ENCODE results near the gene MCM8.
"Not testable (repeated sequence)": the region's sequence is repeated elsewhere in the genome, so short reads cannot be mapped to it uniquely, and the experiment has no call there.

The MCM8 gene

GRCh38 chr20:6000871-6001270 is 50.4 kb downstream of the MCM8 start:
- DNase-seq (ENCODE audit: low read depth in 2 of 2), result no peak

GRCh38 chr20:6006603-6006949 is 56.1 kb downstream of the MCM8 start:
- no peak for DNase-seq (ENCODE audit: low read depth in 2 of 2)

GRCh38 chr20:6007094-6007528 is 56.7 kb downstream of the MCM8 start:
- no peak for DNase-seq (ENCODE audit: low read depth in 2 of 2)

- DNase-seq (ENCODE audit: low read depth in 2 of 2), result no peak
Measured at GRCh38 chr20:6007529-6008103, 57.2 kb downstream of the MCM8 start.

- DNase-seq (ENCODE audit: low read depth in 2 of 2), result no peak
Measured at GRCh38 chr20:6008254-6008653, 57.8 kb downstream of the MCM8 start.

- no peak for DNase-seq (ENCODE audit: low read depth in 2 of 2)
Measured at GRCh38 chr20:6012179-6012578, 61.7 kb downstream of the MCM8 start.

GRCh38 chr20:6014017-6014416 is 63.6 kb downstream of the MCM8 start:
- no peak for DNase-seq (ENCODE audit: low read depth in 2 of 2)

GRCh38 chr20:6014957-6015356 is 64.5 kb downstream of the MCM8 start:
- DNase-seq (ENCODE audit: low read depth in 2 of 2), result no peak

- no peak for DNase-seq (ENCODE audit: low read depth in 2 of 2)
Measured at GRCh38 chr20:6017467-6017866, 67.0 kb downstream of the MCM8 start.

GRCh38 chr20:6017880-6018279 is 67.4 kb downstream of the MCM8 start:
- DNase-seq (ENCODE audit: low read depth in 2 of 2), result no peak

- no peak for DNase-seq (ENCODE audit: low read depth in 2 of 2)
Measured at GRCh38 chr20:6024768-6025167, 74.3 kb downstream of the MCM8 start.

GRCh38 chr20:6026051-6026450 is 75.6 kb downstream of the MCM8 start:
- no peak for DNase-seq (ENCODE audit: low read depth in 2 of 2)

- no peak for DNase-seq (ENCODE audit: low read depth in 2 of 2)
Measured at GRCh38 chr20:6028818-6029217, 78.4 kb downstream of the MCM8 start.

GRCh38 chr20:6029538-6029937 is 79.1 kb downstream of the MCM8 start:
- DNase-seq (ENCODE audit: low read depth in 2 of 2), result no peak

- no peak for DNase-seq (ENCODE audit: low read depth in 2 of 2)
Measured at GRCh38 chr20:6030453-6031080, 80.1 kb downstream of the MCM8 start.

- DNase-seq (ENCODE audit: low read depth in 2 of 2), result not testable (repeated sequence)
Measured at GRCh38 chr20:6032907-6033306, 82.5 kb downstream of the MCM8 start.

- no peak for DNase-seq (ENCODE audit: low read depth in 2 of 2)
Measured at GRCh38 chr20:6034134-6034969, 83.9 kb downstream of the MCM8 start.

- no peak for DNase-seq (ENCODE audit: low read depth in 2 of 2)
Measured at GRCh38 chr20:6036213-6036612, 85.8 kb downstream of the MCM8 start.

GRCh38 chr20:6037082-6037481 is 86.6 kb downstream of the MCM8 start:
- no peak for DNase-seq (ENCODE audit: low read depth in 2 of 2)

GRCh38 chr20:6038256-6038655 is 87.8 kb downstream of the MCM8 start:
- no peak for DNase-seq (ENCODE audit: low read depth in 2 of 2)

- no peak for DNase-seq (ENCODE audit: low read depth in 2 of 2)
Measured at GRCh38 chr20:6039766-6040165, 89.3 kb downstream of the MCM8 start.

- DNase-seq (ENCODE audit: low read depth in 2 of 2), result no peak
Measured at GRCh38 chr20:6040540-6040939, 90.1 kb downstream of the MCM8 start.
